ENCODE results near the gene TOR1AIP1.

GRCh38 chr1:179939941-179940340 lies 57.9 kb downstream of the TOR1AIP1 start:
- no peak for TF ChIP-seq POLR2AphosphoS5 (IDR thresholded peaks at IDR 0.05; ENCODE audit: low read depth, low read length)
- TF ChIP-seq REST (IDR thresholded peaks at IDR 0.05; ENCODE audit: insufficient read depth in 1 of 2, low read depth in 2 of 2, low read length in 2 of 2): no peak
- no peak for TF ChIP-seq TAF1 (IDR thresholded peaks at IDR 0.05; ENCODE audit: borderline replicate concordance, insufficient read depth, low read length)

All from PFSK-1 (cell line).